Left colon (tissue), 2 donors: ENCODE results near the gene TMEM178A. TPM values are rescaled to one million over a fixed set of nuclear protein-coding genes. Genes with fewer than 3 reads are reported as not detected.
"Not testable (repeated sequence)": the region's sequence is repeated elsewhere in the genome, so short reads cannot be mapped to it uniquely, and the experiment has no call there.

Experiments used
- ATAC-seq: fragments of 200-7000 bp; cut with Tn5 transposase; one replicate; pipeline ENCODE4 v1.9.1; 2020; ENCODE audit warnings: mild to moderate bottlenecking, moderate library complexity
- DNase-seq, 2 donors: peaks; one replicate each; pipeline ENCODE4 v3.0.0-alpha.2; 2020
- intact Hi-C, 2 donors: fragments of 100-400 bp; cut with DNase I in 1 of 2; cut with micrococcal nuclease in 1 of 2; formaldehyde crosslinking; loops; one replicate each; pipeline versions ENCODE4 v1.11.2 to v1.14.0; 2022; cut with DNase I, micrococcal nuclease
- long read RNA-seq: library from polyadenylated mRNA; unstranded; transcript quantifications from one replicate; pipeline ENCODE4 v2.0.0, GENCODE V29; 2021
- total RNA-seq, 2 donors: library from RNA; stranded (reverse); fragmentation: NEBNext Ultra II Directional; extraction: Animal tissue kit (Norgen Biotek cat#: 25700); gene quantifications; one replicate each; pipeline ENCODE4 v1.2.1, GENCODE V29; 2021
- donor health status: DM: no; HTN: no; CAD: no.
- donor health status: DM: yes; HTN: yes; CAD: no.

Gene TMEM178A
- total RNA-seq, result 1 to 10 TPM; 1.6 to 2.0 TPM
- long read RNA-seq, result 0 reads

GRCh38 chr2:39665811-39666490 is at the start of gene TMEM178A:
TSS of gene TMEM178A (plus strand) at chr2:39665917. CDS start at chr2:39665975, 58 bp downstream.
- intact Hi-C loops, result no loop called here
- ATAC-seq, result no peak
- DNase-seq, result peak in 1 of 2 donors; percentile 5

DNA sequence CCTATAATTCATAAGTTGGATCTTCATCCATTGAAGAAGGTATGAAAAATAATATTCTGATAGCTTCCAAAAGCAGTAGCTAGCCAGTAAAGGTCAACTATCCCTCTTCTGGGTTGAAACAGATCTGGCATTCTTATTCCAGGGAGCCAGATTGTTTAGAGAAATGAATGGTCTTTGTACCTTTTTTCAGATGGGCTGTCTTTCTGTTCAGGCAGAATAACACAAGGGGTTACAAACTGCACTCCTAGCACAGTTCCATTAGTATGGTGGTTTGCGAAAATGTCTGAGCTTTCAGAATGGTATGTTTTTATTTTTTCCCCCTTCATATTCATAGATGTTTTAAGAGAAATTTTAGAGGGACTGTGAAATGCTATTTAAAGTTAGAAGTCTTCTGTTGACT is 47.5 kb upstream of the TMEM178A start:
- ATAC-seq, result no peak
- no peak for DNase-seq
- intact Hi-C loops, result no loop called here

GRCh38 chr2:39618736-39619135 is 47.0 kb upstream of the TMEM178A start:
- no peak for DNase-seq
- no peak for ATAC-seq
- intact Hi-C loops, result no loop called here

DNA sequence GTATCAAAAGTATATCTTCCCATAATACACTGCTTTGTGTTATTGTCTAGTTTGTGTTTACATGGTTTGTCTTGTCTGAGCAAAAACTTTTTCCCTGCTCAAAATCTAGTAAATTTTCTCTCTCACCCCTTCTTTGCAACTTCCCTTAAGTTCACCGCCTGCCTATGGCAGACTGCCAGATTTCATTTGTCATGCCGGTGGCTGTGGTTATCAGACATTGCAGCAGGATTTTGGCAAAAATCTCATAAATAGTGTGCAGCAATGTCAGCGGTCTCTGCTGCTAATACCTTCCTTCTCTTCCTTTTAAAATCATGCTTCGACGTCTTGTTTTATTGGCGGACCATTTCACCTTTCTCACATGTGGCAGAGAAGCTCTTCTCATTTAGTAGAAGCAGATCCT is 45.6 kb upstream of the TMEM178A start:
- no peak for ATAC-seq
- peak; percentile 24 to 28 for DNase-seq
- intact Hi-C loops, result no loop called here

- intact Hi-C loops, result no loop called here
- no peak for DNase-seq
- ATAC-seq, result no peak
Observed at GRCh38 chr2:39621596-39621995, 44.1 kb upstream of the TMEM178A start.

DNA sequence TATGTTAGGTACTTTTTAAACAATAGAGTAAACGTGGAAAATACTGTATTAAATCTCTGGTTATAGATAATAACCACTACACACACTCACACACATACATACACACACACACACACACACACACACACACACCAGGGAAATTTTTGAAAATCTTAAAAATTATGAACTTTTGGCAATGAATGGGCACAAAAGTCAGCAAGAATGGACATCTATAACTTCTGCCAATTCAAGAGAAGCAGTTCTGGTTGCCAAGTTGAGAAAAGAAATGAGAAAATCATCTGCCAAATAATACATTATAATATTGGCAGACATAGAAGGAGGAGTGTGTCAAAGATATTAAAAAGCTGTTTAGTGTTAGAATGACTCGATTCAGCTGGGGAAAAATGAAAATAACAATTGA is 42.9 kb upstream of the TMEM178A start:
- intact Hi-C loops, result no loop called here
- DNase-seq (no peak), ATAC-seq (no peak)

GRCh38 chr2:39623917-39624316 is 41.8 kb upstream of the TMEM178A start:
- no peak for DNase-seq
- ATAC-seq, result no peak
- intact Hi-C loops, result no loop called here

DNA sequence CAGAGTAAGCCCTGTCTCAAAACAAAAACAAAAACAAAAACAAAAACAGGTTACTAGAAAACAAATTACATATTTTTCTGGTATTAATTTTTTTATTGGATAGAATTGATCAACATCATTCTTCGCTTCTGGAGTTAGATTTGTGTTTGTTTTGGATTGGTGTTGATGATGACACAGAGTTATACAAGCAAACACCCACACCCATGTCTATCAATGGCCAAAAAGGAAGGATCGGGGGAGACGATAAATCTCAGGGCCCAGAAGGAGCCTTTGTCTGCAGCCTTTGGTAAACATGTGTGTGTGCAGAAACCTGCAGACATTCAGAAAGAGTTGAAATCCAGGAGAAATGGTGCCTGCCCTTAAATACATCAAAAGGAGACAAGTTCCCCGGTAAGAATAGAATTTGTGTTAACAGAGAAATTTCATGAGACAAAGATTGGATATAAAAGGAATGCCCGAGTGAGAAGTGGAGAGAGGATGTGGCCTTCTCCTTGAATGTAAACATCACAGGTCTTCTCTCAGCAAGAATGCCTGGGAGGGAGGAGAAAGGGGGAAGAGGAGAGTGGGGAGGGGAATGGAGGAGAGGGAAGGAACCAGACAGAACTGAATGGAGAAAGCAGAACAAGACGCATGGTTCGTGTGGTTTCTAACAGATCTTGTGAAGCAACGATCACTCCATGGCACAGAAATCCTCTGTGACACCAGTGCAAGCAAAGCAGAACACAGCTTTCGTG is 40.4 kb upstream of the TMEM178A start:
- DNase-seq (no peak), ATAC-seq (no peak)
- intact Hi-C loops, result no loop called here

GRCh38 chr2:39625927-39626270 is 39.8 kb upstream of the TMEM178A start:
- intact Hi-C loops, result no loop called here
- ATAC-seq (no peak), DNase-seq (no peak)

DNA sequence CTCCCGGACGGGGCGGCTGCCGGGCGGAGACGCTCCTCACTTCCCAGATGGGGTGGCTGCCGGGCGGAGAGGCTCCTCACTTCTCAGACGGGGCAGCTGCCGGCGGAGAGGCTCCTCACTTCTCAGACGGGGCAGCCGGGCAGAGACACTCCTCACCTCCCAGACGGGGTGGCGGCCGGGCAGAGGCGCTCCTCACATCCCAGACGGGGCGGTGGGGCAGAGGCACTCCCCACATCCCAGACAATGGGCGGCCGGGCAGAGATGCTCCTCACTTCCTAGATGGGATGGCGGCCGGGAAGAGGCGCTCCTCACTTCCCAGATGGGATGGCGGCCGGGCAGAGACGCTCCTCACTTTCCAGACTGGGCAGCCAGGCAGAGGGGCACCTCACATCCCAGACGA is 37.4 kb upstream of the TMEM178A start:
- DNase-seq, ATAC-seq, intact Hi-C loops: not testable (repeated sequence)

DNA sequence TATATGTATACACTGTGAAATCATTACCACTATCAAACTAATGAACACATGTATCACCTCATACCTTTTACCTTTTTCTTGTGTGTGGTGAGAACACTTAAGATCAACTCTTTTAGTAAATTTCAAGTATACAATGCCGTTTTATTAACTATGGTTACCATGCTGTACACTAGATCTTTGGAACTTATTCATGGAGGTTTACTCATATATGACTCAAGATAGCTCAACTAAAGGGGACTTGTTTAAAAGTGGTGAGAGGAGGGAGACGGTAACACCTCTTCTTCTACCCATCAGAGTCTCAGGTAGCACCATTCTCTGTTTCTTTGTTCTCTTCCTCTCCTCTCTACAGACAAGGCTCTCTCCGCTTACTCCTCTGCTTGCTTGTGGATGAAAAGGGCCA is 36.1 kb upstream of the TMEM178A start:
- DNase-seq (no peak), ATAC-seq (no peak)
- intact Hi-C loops, result no loop called here

- no peak for ATAC-seq
- intact Hi-C loops, result no loop called here
Observed at GRCh38 chr2:39631256-39631655, 34.5 kb upstream of the TMEM178A start.

DNA sequence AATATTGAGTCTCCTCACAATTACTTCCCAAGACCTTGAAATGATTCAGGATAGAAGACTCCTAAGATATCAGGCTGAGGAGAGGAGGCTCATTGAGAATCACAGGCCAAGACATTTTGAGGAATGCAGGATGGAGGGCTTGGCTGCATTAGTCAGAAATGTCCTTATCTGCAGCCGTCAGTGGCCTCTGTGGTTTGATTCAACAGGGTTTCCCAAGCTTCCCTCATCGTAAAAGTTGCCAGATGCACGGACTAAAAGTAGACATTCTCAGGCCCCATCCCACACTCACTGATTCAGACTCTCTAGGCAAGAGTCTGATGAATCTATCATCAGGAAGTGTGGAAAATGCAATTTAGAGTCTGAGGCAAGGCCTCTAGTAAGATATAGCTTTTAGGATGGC is 34.0 kb upstream of the TMEM178A start:
- ATAC-seq (no peak), DNase-seq (no peak)
- intact Hi-C loops, result no loop called here

More at GRCh38 chr2:39631256-39631655, 34.5 kb upstream of the TMEM178A start:
- DNase-seq, result no peak

- DNase-seq (no peak), ATAC-seq (no peak)
- intact Hi-C loops, result no loop called here
Observed at GRCh38 chr2:39632876-39633275, 32.8 kb upstream of the TMEM178A start.

DNA sequence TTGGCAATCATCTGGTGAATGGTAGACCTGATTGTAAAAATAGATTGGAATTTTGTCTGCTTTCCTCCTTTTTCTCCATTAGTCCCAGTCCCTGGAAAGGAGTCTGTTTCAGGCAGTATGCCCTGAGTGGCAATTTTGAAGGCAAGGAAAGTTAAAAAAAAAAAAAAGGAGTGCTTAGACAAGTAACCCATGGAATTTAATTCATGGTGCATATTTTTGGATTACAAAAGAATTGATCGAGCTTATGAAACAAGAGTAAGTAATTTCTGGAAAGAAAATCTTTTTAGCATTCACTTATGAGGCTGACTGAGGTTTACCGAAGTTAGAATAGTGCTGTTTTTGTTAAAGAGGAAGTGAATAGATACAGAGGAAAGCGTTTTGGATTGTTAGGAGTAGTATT is 29.4 kb upstream of the TMEM178A start:
- DNase-seq (no peak), ATAC-seq (no peak)
- intact Hi-C loops, result no loop called here

DNA sequence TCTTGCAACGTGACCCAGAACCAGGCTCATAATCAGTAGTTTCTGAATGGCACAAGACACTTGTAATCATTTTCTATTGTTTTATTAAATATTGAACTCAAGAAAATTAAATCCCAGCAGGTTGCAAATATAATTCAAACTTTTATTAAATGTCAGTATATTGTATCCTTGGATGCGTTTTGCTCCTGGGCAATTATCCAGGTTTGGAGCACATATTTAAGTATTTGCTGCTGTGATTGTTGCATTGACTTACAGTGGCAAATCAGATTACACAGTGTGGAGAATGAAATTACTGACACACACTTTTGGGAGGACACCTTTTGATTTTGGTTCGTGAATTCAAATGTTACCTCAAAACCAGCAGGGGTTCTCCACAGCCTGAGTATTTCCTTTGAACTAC is 27.1 kb upstream of the TMEM178A start:
- no peak for ATAC-seq
- intact Hi-C loops, result no loop called here
- DNase-seq, result no peak

- ATAC-seq, result no peak
- intact Hi-C loops, result no loop called here
- DNase-seq, result no peak
Observed at GRCh38 chr2:39640107-39640506, 25.6 kb upstream of the TMEM178A start.

GRCh38 chr2:39640681-39641080 is 25.0 kb upstream of the TMEM178A start:
- no peak for ATAC-seq
- intact Hi-C loops, result no loop called here

GRCh38 chr2:39641635-39642034 is 24.1 kb upstream of the TMEM178A start:
- ATAC-seq (no peak), DNase-seq (no peak)
- intact Hi-C loops, result no loop called here

More at GRCh38 chr2:39640681-39641080, 25.0 kb upstream of the TMEM178A start:
- no peak for DNase-seq

GRCh38 chr2:39642051-39642718 is 23.5 kb upstream of the TMEM178A start:
- no peak for ATAC-seq
- intact Hi-C loops, result no loop called here
- no peak for DNase-seq
